SK-N-SH treated with all-trans-retinoic acid at 6 μM for 48 hours (cell line): ENCODE measurements around the gene PPFIBP1.
"Not testable (repeated sequence)": the region's sequence is repeated elsewhere in the genome, so short reads cannot be mapped to it uniquely, and the experiment has no call there.

Source experiments
- ATAC-seq: fragments of 200-7000 bp; cut with Tn5 transposase; 3 replicates; pipeline ENCODE4 v1.9.1; 2020; ENCODE audit warnings: mild to moderate bottlenecking, moderate library complexity
- ARNTL ChIP-seq: fragments of 450-650 bp; formaldehyde crosslinking; IDR thresholded peaks from 2 replicates; pipeline ENCODE4 v1.5.0; 2020; ENCODE audit warnings: low read depth, mild to moderate bottlenecking, moderate library complexity, borderline replicate concordance
- BACH2 ChIP-seq: fragments of 250-450 bp; sonication (Bioruptor Pico); IDR thresholded peaks from 2 replicates; pipeline ENCODE4 v1.9.0; 2021; ENCODE audit warnings: mild to moderate bottlenecking, borderline replicate concordance
- CSDC2 ChIP-seq: fragments of 250-450 bp; sonication (Bioruptor Pico); IDR thresholded peaks from 2 replicates; pipeline ENCODE4 v1.5.0; 2020; ENCODE audit warnings: mild to moderate bottlenecking, moderate library complexity
- ESRRG ChIP-seq: fragments of 250-450 bp; sonication (Bioruptor Pico); IDR thresholded peaks from 2 replicates; pipeline ENCODE4 v1.6.1; 2021; ENCODE audit warnings: mild to moderate bottlenecking
- GLIS3 ChIP-seq: fragments of 250-450 bp; sonication (Bioruptor Pico); IDR thresholded peaks from 2 replicates; pipeline ENCODE4 v1.5.0; 2020; ENCODE audit warnings: mild to moderate bottlenecking, moderate library complexity
- OSR1 ChIP-seq: fragments of 250-450 bp; sonication (Bioruptor Pico); IDR thresholded peaks from 2 replicates; pipeline ENCODE4 v1.8.0; 2022; ENCODE audit warnings: moderate library complexity, mild to moderate bottlenecking, inconsistent platforms
- PATZ1 ChIP-seq: fragments of 250-450 bp; sonication (Bioruptor Pico); IDR thresholded peaks from 2 replicates; pipeline ENCODE4 v1.8.0; 2020; ENCODE audit warnings: mild to moderate bottlenecking, moderate library complexity, borderline replicate concordance
- PPARA ChIP-seq: fragments of 250-450 bp; sonication (Bioruptor Pico); IDR thresholded peaks from 2 replicates; pipeline ENCODE4 v1.5.0; 2020; ENCODE audit warnings: mild to moderate bottlenecking, borderline replicate concordance
- RARB ChIP-seq: fragments of 250-450 bp; sonication (Bioruptor Pico); IDR thresholded peaks from 2 replicates; pipeline ENCODE4 v1.8.0; 2021; ENCODE audit warnings: mild to moderate bottlenecking, moderate library complexity
- SNAI2 ChIP-seq: fragments of 250-450 bp; sonication (Bioruptor Pico); IDR thresholded peaks from 2 replicates; pipeline ENCODE4 v1.5.0; 2020; ENCODE audit warnings: mild to moderate bottlenecking, moderate library complexity
- TCF4 ChIP-seq: fragments of 250-450 bp; sonication (Bioruptor Pico); IDR thresholded peaks from 2 replicates; pipeline ENCODE4 v1.8.0; 2021; ENCODE audit warnings: mild to moderate bottlenecking, moderate library complexity, borderline replicate concordance
- TSHZ2 ChIP-seq: fragments of 250-450 bp; sonication (Bioruptor Pico); IDR thresholded peaks from 2 replicates; pipeline ENCODE4 v1.5.0; 2020; ENCODE audit warnings: mild to moderate bottlenecking, moderate library complexity
- ZC3H10 ChIP-seq: fragments of 250-450 bp; sonication (Bioruptor Pico); IDR thresholded peaks from 2 replicates; pipeline ENCODE4 v1.5.1; 2021; ENCODE audit warnings: mild to moderate bottlenecking, moderate library complexity
- ZFP30 ChIP-seq: fragments of 450-650 bp; formaldehyde crosslinking; IDR thresholded peaks from 2 replicates; pipeline ENCODE4 v1.5.0; 2022; ENCODE audit warnings: mild to moderate bottlenecking, moderate library complexity
- ZNF565 ChIP-seq: fragments of 450-650 bp; formaldehyde crosslinking; conservative IDR thresholded peaks from 2 replicates; pipeline ENCODE4 v1.5.0; 2020; ENCODE audit warnings: low read depth, mild to moderate bottlenecking, moderate library complexity
- ZNF70 ChIP-seq: fragments of 450-650 bp; formaldehyde crosslinking; IDR thresholded peaks from 2 replicates; pipeline ENCODE4 v1.5.0; 2020; ENCODE audit warnings: mild to moderate bottlenecking, moderate library complexity
- ZNF8 ChIP-seq: fragments of 450-650 bp; formaldehyde crosslinking; IDR thresholded peaks from 2 replicates; pipeline ENCODE4 v1.5.0; 2020; ENCODE audit warnings: mild to moderate bottlenecking, moderate library complexity
- TF ChIP-seq, protein P1 (sequence below): fragments of 250-450 bp; sonication (Bioruptor Pico); IDR thresholded peaks from 2 replicates; pipeline ENCODE4 v1.8.0; 2021; ENCODE audit warnings: low read depth, mild to moderate bottlenecking, moderate library complexity, borderline replicate concordance
- TF ChIP-seq, protein P2 (sequence below): fragments of 250-450 bp; sonication (Bioruptor Pico); IDR thresholded peaks from 2 replicates; pipeline ENCODE4 v1.5.1; 2021; ENCODE audit warnings: mild to moderate bottlenecking, moderate library complexity

The PPFIBP1 gene

GRCh38 chr12:27631813-27632491, 107.9 kb downstream of the PPFIBP1 start (continued):
- TF ChIP-seq, protein P1, sequence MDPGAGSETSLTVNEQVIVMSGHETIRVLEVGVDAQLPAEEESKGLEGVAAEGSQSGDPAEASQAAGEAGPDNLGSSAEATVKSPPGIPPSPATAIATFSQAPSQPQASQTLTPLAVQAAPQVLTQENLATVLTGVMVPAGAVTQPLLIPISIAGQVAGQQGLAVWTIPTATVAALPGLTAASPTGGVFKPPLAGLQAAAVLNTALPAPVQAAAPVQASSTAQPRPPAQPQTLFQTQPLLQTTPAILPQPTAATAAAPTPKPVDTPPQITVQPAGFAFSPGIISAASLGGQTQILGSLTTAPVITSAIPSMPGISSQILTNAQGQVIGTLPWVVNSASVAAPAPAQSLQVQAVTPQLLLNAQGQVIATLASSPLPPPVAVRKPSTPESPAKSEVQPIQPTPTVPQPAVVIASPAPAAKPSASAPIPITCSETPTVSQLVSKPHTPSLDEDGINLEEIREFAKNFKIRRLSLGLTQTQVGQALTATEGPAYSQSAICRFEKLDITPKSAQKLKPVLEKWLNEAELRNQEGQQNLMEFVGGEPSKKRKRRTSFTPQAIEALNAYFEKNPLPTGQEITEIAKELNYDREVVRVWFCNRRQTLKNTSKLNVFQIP: no peak
- TF ChIP-seq CSDC2 (CRISPR knock-in tag) (no peak), PATZ1 (no peak)

DNA sequence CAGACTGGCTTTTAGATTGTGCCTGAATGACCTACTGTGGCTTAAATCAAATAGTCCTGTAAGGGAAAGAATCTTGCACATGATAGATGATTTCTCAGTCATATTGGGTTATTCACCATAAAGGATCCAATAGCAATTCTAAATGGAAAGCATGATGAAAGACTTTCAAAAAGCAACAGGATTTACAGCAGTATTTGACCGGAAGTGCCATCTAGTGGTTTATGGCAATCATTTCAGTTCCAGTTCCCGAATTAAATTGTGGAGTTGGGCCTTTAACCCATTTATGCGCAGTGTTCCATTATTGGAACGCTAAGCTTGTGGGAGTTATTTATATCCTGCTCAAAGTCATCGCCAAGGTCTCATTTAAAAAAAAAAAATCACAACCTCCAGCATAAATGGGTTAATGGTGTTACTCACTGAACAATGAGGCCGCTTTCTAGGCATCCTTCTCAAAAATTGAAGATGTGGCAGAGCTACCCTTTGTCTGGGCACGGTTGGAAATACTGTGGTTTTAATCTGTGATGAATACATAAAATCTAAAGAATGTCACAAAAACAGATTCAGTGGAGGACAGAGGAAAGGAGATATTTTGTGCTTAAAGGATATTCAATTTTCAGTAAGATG, 111.5 kb downstream of the PPFIBP1 start:
- TF ChIP-seq, protein P2, sequence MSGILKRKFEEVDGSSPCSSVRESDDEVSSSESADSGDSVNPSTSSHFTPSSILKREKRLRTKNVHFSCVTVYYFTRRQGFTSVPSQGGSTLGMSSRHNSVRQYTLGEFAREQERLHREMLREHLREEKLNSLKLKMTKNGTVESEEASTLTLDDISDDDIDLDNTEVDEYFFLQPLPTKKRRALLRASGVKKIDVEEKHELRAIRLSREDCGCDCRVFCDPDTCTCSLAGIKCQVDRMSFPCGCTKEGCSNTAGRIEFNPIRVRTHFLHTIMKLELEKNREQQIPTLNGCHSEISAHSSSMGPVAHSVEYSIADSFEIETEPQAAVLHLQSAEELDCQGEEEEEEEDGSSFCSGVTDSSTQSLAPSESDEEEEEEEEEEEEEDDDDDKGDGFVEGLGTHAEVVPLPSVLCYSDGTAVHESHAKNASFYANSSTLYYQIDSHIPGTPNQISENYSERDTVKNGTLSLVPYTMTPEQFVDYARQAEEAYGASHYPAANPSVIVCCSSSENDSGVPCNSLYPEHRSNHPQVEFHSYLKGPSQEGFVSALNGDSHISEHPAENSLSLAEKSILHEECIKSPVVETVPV (CRISPR knock-in tag): no peak
- TF ChIP-seq ZNF8 (CRISPR knock-in tag) (no peak), ESRRG (CRISPR knock-in tag) (no peak), GLIS3 (CRISPR knock-in tag) (no peak), CSDC2 (CRISPR knock-in tag) (no peak), RARB (CRISPR knock-in tag) (no peak), ZNF565 (CRISPR knock-in tag) (no peak), OSR1 (CRISPR knock-in tag) (no peak), PPARA (CRISPR knock-in tag) (no peak)
- TF ChIP-seq, protein P1: no peak
- peak; percentile 50 for ATAC-seq

GRCh38 chr12:27636569-27636968, 112.6 kb downstream of the PPFIBP1 start:
- not testable (repeated sequence) for ATAC-seq

DNA sequence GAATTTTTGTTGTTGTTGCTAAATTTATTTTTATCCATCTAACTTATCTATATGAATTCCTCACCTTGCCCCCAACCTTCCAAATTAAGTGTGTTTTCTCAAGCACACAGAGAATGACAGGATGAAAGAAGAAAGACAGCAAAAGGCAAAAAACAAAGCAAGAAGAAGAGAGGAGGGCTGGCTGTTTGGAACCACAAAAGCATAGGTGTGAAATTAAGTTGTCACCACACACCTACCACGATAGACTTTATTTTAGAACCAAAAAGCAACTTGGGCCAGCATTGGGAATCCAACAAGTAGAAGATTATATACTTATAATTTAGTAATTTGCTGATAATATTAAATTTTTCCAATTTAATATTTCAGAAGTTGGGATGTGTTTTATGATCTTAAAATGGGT, 113.5 kb downstream of the PPFIBP1 start:
- TF ChIP-seq BACH2 (CRISPR knock-in tag) (no peak), TSHZ2 (CRISPR knock-in tag) (no peak), SNAI2 (CRISPR knock-in tag) (no peak), TCF4 (CRISPR knock-in tag) (no peak), ZC3H10 (CRISPR knock-in tag) (no peak), ARNTL (CRISPR knock-in tag) (no peak), ZNF70 (CRISPR knock-in tag) (no peak), GLIS3 (CRISPR knock-in tag) (no peak), ZFP30 (no peak)
- TF ChIP-seq, protein P2 (CRISPR knock-in tag): no peak
- no peak for ATAC-seq
